PC-3 (cell line): ENCODE measurements around the gene RMDN2.

Experiments used
- CTCF ChIP-seq: fragments of 300-600 bp; sonication (generic); conservative IDR thresholded peaks from 2 replicates; pipeline ENCODE4 v1.5.1; 2017; ENCODE audit warnings: antibody characterized with exemption, low read depth, mild to moderate bottlenecking, low read length
- EZH2 ChIP-seq: fragments of 300-600 bp; sonication (generic); IDR thresholded peaks from one replicate; pipeline ENCODE4 v1.6.1; 2017; ENCODE audit warnings: antibody characterized with exemption, mild to moderate bottlenecking, low read length; ENCODE audit not compliant: unreplicated experiment
- EZH2phosphoT487 ChIP-seq: fragments of 300-600 bp; sonication (generic); IDR thresholded peaks from 2 replicates; pipeline ENCODE4 v1.6.1; 2018; ENCODE audit warnings: mild to moderate bottlenecking, antibody characterized with exemption, low read length, borderline replicate concordance

DNA sequence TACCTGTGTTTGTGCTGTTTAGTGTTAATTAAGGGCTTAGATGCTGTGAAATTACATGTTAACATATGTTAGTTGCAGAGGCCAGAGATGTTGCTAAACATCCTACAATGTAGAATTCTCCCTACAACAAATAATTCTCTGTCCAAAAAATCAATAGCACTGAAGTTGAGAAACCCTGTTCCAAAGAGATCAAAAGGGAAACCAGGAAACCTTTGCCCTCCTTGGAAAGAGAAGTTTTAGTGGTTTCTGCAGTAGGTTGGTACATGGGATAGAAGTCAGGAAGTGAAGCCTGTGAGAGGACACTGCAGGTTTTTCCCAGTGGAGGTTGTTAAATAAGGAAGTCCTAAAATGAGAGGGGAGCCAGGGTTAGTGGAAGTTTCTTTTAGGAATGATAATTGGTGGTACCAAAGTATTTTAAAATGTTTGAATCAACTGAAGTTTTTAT lies 6.3 kb upstream of the RMDN2 start:
- TF ChIP-seq CTCF (no peak), EZH2 (no peak), EZH2phosphoT487 (no peak)
